ENCODE data around the gene MCM6.

Gene MCM6

DNA sequence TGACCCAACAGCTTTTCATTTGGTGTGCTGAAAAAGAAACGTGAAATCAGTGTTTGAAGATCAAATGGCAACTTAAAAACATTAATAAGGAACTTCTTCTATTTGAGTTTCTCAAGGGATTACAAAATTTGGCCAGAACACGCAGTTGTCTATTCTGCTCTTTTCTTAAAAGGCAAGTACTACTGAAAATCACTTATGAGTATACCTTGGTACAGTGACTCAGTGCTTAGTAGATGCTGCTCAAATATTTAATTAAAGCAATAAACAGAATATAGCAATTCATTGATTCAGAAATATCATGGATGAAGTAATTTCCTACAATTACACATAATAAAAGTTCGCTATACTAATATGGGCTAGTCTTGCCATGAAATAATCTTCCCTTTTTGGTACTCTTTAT lies 38.2 kb upstream of the MCM6 start:
- peak overlapping the region; percentile 22; the same call in 1 of the 2 replicates for H3K9ac ChIP-seq (ENCODE audit: low read length)
- no peaks in the 10 kb centered on the region for H4K20me1 ChIP-seq (ENCODE audit: low read depth, low read length)
- H2AFZ ChIP-seq (ENCODE audit: low read depth, low read length, severe bottlenecking) = no peak overlapping the region
- no peaks in the 10 kb centered on the region; the same call in 1 of the 2 replicates for H3K79me2 ChIP-seq (ENCODE audit: insufficient read depth, low read length)
- no peak overlapping the region for H3K4me3 ChIP-seq (ENCODE audit: insufficient read depth, low read length, poor library complexity, severe bottlenecking)
- no peaks in the 10 kb centered on the region for H3K9me2 ChIP-seq (replicated peaks; ENCODE audit: insufficient read depth, low read length)
- peaks cover 59% of the 10 kb centered on the region for H3F3A ChIP-seq (ENCODE audit: insufficient read depth)
- TF ChIP-seq, protein P1, sequence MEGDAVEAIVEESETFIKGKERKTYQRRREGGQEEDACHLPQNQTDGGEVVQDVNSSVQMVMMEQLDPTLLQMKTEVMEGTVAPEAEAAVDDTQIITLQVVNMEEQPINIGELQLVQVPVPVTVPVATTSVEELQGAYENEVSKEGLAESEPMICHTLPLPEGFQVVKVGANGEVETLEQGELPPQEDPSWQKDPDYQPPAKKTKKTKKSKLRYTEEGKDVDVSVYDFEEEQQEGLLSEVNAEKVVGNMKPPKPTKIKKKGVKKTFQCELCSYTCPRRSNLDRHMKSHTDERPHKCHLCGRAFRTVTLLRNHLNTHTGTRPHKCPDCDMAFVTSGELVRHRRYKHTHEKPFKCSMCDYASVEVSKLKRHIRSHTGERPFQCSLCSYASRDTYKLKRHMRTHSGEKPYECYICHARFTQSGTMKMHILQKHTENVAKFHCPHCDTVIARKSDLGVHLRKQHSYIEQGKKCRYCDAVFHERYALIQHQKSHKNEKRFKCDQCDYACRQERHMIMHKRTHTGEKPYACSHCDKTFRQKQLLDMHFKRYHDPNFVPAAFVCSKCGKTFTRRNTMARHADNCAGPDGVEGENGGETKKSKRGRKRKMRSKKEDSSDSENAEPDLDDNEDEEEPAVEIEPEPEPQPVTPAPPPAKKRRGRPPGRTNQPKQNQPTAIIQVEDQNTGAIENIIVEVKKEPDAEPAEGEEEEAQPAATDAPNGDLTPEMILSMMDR (IDR thresholded peaks at IDR 0.05; ENCODE audit: insufficient read depth, low read length, poor library complexity, severe bottlenecking) = no peak
- no peak for TF ChIP-seq EZH2phosphoT487 (conservative IDR thresholded peaks at IDR 0.05; ENCODE audit: low read length)
- peak overlapping the region; percentile 73 for H3K27ac ChIP-seq (ENCODE audit: low read depth, low read length)
- H3K36me3 ChIP-seq (ENCODE audit: low read length) = peaks cover 53% of the 10 kb centered on the region
- H3K9me3 ChIP-seq (ENCODE audit: insufficient read depth, low read length) = no peaks in the 10 kb centered on the region
- peak overlapping the region; percentile 34 for H3K4me2 ChIP-seq (ENCODE audit: low read depth, low read length, poor library complexity, severe bottlenecking)
- no peaks in the 10 kb centered on the region for H3K27me3 ChIP-seq (ENCODE audit: low read length)

DNA sequence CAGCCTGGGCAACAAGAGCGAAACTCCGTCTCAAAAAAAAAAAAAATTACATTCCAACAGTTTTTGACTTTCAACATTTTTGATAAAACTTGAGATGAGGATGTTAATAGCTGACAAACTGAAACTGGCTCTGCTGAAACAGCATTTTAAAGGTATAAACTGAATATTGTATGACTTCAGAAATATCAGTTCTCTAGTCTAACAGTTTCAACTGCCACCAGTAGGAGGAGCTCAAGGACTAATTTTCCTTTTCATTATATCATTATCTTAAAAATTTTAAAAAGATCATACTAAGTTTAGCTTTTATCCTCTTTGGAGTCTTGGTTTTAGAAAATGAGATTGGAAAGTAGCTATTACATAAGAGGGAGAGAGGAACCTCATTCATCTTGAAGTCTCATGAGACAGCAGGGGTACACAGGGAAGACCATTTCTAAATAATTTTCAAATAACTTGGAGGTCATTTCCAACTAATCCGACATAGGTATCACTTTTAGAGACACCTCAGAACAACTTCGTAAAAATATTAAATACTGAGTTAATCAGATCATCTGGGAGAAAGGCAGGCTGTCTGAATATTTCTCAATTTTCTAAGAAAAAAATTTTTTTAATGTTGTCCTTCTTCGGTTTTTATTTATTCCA lies 37.6 kb upstream of the MCM6 start:
- H3K36me3 ChIP-seq (ENCODE audit: low read length) = peaks cover 54% of the 10 kb centered on the region
- H3K27ac ChIP-seq (ENCODE audit: low read depth, low read length) = peak overlapping the region; percentile 73
- H3K9me3 ChIP-seq (ENCODE audit: insufficient read depth, low read length) = no peaks in the 10 kb centered on the region

DNA sequence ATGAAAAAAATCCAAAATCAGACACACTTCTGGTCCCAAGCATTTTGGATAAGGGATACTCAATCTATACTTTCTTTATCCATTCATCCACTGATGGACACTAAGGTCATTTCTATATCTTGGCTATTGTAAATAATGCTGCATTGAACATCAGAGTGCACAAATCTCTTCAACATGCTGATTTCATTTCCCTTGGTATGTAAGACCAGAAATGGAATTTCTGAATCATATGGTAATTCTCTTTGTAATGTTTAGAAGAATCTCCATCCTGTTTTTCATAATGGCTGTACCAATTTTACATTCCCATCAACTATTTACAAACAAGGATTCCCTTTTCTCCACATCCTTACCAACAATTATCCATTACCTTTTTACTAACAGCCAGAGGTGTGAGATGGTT lies 33.7 kb upstream of the MCM6 start:
- Histone ChIP-seq H3K4me3 (ENCODE audit: insufficient read depth, low read length, poor library complexity, severe bottlenecking) (no peak overlapping the region), H3K9ac (ENCODE audit: low read length) (no peak overlapping the region), H3K36me3 (ENCODE audit: low read length) (peaks cover 78% of the 10 kb centered on the region), H3K27ac (ENCODE audit: low read depth, low read length) (no peak overlapping the region), H3K27me3 (ENCODE audit: low read length) (no peaks in the 10 kb centered on the region), H4K20me1 (ENCODE audit: low read depth, low read length) (no peaks in the 10 kb centered on the region), H3F3A (ENCODE audit: insufficient read depth) (peaks cover 32% of the 10 kb centered on the region), H3K4me2 (ENCODE audit: low read depth, low read length, poor library complexity, severe bottlenecking) (no peak overlapping the region), H3K9me2 (replicated peaks; ENCODE audit: insufficient read depth, low read length) (no peaks in the 10 kb centered on the region), H2AFZ (ENCODE audit: low read depth, low read length, severe bottlenecking) (no peak overlapping the region), H3K79me2 (ENCODE audit: insufficient read depth, low read length) (no peaks in the 10 kb centered on the region), H3K9me3 (ENCODE audit: insufficient read depth, low read length) (no peaks in the 10 kb centered on the region)
- no peak for TF ChIP-seq EZH2phosphoT487 (conservative IDR thresholded peaks at IDR 0.05; ENCODE audit: low read length)
- TF ChIP-seq, protein P1 (IDR thresholded peaks at IDR 0.05; ENCODE audit: insufficient read depth, low read length, poor library complexity, severe bottlenecking) = no peak

More for the DNA sequence above, 37.6 kb upstream of the MCM6 start:
- Histone ChIP-seq H3K27me3 (ENCODE audit: low read length) (no peaks in the 10 kb centered on the region), H3K9ac (ENCODE audit: low read length) (peak overlapping the region; percentile 22; the same call in 1 of the 2 replicates), H3K4me2 (ENCODE audit: low read depth, low read length, poor library complexity, severe bottlenecking) (peak overlapping the region; percentile 34), H4K20me1 (ENCODE audit: low read depth, low read length) (no peaks in the 10 kb centered on the region), H2AFZ (ENCODE audit: low read depth, low read length, severe bottlenecking) (no peak overlapping the region), H3F3A (ENCODE audit: insufficient read depth) (peaks cover 58% of the 10 kb centered on the region), H3K4me3 (ENCODE audit: insufficient read depth, low read length, poor library complexity, severe bottlenecking) (no peak overlapping the region), H3K9me2 (replicated peaks; ENCODE audit: insufficient read depth, low read length) (no peaks in the 10 kb centered on the region), H3K79me2 (ENCODE audit: insufficient read depth, low read length) (no peaks in the 10 kb centered on the region; the same call in 1 of the 2 replicates)
- TF ChIP-seq EZH2phosphoT487 (conservative IDR thresholded peaks at IDR 0.05; ENCODE audit: low read length) = no peak
- TF ChIP-seq, protein P1 (IDR thresholded peaks at IDR 0.05; ENCODE audit: insufficient read depth, low read length, poor library complexity, severe bottlenecking) = peak; percentile 69

Data from SU-DHL-6 (cell line).